HG03575 (cell line): Measurements from ENCODE around the gene LRRC27.
"Not testable (repeated sequence)": the region's sequence is repeated elsewhere in the genome, so short reads cannot be mapped to it uniquely, and the experiment has no call there.

Source experiments
- ATAC-seq: cut with Tn5 transposase; IDR thresholded peaks from one replicate; pipeline ENCODE4 v1.9.1; 2021; ENCODE audit not compliant: unreplicated experiment, insufficient number of reproducible peaks, low FRiP score; ENCODE audit errors: extremely low read depth

The LRRC27 gene

DNA sequence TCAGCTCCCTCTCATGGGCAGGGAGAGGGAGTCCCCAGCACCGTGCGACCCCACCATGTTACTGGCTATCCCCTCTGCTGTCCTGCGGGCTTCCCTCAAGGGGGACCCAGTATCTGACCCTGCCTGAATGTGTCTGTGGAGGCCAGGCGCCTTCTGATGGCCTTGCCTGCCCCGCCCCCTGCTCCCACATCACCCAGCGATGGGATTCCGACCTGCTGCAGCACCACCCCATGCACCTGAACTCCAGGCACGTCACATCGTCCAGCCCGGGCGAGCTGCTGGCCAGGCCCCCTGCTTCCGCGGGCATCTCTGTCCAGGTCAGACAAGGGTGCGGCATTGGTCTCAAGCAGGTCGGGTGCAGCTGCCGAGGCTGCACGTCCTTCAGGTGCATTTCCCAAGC is 19.0 kb downstream of the LRRC27 start:
- ATAC-seq: no peak

DNA sequence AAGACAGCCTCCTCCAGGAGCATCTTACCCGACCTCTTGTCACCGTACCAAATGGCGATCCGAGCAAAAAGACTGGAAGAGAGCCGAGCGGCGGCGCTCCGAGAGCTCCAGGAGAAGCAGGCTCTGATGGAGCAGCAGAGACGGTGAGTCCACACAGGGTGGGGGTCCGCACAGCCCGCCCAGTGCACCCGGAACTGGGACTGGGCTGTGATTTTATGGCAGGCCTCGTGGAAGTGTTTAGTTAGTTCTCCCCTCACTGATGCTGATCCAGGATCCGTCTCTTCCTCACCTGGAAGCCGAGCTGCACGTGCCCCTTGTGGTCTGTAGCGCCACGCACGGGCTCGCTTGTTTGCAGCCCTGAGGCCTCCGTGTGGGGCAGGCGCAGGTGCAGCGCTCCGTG is 19.6 kb downstream of the LRRC27 start:
- no peak for ATAC-seq

DNA sequence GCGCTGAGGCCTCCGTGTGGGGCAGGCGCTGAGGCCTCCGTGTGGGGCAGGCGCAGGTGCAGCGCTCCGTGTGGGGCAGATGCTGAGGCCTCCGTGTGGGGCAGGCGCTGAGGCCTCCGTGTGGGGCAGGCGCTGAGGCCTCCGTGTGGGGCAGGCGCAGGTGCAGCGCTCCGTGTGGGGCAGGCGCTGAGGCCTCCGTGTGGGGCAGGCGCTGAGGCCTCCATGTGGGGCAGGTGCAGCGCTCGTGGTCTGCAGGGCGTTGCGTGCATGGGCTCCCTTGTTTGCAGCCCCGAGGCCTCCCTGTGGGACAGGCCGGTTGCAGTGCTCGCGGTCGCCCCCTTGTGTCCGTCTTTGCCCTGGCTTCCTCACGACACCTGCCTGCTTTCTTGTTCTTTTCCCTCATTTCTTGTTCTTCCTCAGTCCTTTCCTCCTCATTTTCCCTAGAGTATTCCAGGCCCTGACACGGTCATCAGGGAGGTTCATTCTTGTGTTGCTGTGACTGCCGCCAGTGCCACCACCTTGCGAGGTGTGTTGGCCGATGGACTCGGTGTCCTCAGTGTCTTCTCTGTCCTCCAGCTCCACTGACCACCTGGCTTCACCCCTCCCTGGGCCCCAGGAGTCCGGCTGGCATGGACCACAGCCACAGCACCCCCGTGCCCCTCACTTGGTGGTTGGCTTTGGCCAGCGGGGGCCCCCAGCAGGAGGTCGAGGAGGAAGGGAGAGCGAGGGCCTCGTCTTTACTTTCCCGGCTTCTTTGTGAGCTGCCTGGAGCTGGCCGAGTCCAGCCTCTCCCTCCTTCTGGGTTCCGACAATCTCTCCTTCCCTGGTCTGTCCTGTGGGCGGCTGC is 20.7 kb downstream of the LRRC27 start:
- ATAC-seq: not testable (repeated sequence)

DNA sequence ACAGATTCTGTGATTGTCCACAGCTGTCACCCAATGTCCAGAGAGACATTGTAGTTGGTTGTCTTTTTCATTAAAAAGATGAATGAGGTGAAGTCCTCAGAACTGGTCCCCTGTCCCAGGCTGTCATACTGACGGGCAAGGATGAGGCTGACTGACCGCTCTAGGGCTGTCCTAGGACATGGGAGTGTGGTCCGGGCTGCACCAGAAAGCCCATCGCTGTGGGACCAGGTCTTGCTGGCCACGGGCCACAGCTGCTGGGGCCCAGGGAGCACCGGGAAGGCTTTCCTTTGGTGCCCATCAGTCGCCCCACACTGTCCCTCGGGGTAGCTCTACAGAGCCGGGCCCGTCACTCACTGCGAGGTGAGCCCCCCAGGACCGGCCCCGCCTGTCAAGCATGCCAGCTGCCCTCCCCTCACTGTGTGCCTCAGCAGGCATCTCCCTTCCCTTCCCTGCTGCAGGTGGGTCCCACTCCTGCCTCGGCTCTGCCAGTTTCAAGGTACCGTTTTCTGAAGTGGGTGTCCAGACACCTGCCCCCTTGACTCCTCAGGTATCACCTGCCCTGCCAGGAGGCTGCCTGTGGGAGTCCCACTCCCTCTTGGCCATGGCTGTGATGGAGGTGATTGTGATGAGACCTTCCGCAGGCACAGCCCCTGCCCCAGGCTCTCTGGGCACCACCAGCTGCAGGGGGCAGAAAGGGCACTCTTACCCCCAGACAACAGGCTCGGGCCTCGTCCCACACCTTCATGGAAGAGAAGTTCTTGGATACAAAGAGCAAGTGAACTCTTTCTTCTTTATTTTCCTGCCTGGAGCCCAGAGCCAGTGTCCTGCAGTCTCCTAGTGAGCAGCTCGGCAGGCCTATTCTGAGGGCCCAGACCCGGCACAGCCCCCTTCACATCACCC is 21.7 kb downstream of the LRRC27 start:
- ATAC-seq: no peak

DNA sequence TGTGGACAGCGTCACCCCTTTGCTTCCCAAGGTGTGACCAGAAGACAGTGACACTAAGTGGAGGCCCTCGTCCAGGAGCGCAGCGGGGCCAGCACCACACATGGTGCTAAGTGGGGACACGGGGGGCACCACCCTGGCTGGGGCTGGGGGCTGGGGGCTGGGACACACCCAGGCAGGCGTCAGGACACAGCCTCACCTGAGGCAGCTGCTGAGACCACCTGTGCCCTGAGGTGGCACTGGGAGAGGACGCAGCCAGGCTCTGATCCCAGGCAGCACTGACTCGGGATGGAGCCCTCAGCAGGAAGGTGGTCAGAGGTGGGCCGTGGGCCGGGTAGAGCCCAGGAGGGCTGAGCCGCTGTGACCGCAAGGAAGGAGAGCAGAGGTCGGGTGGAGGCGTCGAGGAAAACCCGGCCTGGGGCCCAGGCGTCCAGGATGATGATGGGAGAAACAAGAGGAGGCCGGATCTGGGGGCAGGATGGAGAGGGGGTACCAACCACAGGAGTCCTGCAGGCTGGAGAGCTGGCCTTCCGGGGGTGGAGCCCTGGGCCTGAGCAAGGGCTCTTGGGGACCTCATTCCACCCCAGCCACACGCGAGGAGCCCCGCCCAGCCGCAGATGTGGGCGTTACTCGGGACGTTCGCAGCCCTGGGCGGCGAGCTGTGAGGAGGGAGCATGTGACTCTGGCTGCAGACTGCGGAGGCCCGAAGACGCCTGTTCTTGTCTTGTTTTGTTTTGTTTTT is 22.5 kb downstream of the LRRC27 start:
- ATAC-seq: no peak

DNA sequence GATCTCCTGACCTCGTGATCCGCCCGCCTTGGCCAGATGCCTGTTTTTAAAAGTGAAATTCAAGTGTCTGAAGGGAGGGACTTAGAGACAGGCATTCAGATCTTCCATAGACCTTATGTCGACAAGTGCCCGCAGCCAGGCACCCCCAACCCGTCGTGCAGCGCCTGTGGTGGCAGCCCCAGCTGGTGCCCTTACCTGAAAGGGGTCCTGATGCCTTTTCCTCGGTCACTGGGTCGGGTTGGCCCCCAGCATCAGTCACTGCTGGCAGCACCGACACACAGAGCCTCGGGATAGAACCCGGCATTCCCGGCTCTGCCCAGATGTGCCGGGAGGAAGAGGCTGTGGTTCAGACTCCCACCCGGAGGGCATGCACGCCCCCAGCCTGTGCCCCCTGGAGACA is 23.3 kb downstream of the LRRC27 start:
- no peak for ATAC-seq

DNA sequence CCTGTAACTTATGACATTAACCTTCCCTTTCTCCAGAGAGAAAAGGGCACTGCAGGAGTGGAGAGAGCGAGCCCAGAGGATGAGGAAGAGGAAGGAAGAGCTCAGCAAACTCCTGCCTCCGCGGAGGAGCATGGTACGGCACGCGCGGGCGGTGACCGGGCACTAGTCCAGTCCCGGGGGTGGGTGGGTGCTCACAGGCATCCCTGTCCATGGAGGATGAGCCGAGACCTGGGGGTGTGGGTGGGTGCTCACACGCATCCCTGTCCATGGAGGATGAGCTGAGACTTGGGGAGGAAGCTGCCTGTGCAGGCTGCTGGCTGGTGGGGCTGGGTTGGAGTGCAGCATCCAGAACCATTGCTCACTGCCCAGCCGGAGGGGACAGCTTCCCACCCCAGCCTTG is 23.8 kb downstream of the LRRC27 start:
- no peak for ATAC-seq

DNA sequence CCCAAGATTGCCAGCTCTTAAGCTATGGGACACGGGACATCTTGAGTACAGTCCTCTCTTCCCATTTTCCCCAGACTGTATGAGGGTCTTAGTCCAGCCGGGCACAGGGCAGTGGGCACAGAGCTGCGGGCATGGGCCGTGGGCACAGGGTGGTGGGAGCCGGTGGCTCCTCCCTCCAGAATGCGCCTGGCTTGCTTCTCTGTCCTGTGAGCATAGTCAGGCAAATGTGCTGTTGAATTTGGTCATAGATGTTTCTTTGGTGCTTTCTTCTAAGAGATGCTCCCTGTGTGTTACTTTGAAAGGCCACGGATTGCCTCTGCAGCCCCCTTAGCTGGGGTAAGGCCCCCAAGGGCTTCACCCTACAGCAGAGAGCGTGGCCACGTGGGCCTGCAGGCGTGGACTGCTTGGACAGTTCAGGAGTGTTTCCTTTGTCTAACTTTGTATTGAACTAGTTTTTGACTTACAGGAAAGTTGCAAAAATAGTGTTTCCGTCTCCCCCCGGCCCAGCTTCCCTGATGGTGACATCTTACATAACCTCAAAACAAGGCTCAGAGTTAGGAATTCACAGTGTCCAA is 24.7 kb downstream of the LRRC27 start:
- no peak for ATAC-seq

DNA sequence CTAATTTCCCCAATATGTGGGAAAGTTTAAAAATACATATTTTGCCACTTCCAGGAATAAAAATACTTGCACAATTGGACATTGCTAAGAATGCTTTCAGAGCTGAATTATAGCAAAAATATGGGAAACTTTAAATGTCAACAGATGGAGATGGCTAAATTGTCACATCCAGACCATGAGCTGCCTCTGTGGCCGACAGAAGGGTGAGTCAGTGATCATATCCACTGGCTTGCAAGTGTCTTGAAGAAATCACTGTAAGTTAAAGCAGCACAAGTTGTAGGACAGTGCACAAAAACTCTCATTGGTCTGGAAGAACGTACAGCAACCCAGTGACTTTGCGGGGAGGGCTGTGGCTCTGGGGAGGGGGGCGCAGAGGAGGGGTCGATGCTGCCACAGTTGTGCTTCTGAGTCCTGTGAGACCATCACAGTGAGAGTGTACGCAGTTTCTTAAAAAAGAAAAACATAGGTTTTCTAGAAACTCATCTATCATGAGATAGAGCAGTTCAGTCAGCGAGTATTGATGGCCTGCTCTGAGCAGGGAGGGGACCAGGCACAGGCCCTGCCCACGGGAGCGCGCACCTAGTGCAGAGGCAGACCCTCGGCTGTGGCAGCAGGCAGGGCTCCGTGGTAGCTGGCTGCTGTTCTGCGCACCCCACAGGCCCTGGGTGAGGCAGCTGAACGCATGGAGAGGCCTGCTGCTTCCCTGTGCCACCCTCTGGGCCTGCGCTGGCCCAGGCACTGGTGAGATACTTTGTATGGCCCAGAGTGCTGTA is 25.5 kb downstream of the LRRC27 start:
- ATAC-seq: no peak

DNA sequence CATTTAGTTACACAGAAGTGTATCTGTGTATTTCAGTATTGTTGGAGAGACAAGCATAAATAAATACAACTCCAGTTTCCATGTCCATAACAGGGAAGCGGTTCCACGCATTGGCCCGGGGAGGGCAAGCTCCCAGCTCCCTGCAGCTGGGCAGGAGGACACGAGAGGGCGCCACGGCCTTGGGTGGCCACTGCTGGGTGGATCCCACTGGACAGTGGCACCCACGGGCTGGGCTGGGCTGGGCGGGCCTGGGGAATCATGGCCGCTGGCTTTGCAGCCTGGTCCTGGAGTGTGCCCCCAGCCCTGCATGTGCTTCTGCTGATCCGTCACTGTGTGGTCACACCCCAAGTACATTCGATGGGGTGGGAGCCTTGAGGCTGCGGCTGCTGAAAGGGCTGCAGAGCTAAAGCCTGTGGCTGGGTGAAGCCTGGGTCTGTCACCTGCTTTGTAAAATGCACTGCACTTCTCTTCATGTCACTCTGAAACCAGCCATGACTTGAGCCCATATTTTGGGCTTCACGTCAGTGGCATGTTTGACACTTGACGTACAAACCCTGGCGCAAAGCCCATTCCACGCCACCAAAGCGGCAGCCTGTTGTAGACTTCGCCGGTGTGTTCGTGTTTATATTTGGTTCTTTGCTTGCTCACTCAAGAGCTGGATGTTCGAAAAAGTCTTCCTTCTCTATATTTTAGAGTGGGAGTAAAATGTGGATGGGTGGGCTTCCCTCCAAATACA is 27.5 kb downstream of the LRRC27 start:
- no peak for ATAC-seq

DNA sequence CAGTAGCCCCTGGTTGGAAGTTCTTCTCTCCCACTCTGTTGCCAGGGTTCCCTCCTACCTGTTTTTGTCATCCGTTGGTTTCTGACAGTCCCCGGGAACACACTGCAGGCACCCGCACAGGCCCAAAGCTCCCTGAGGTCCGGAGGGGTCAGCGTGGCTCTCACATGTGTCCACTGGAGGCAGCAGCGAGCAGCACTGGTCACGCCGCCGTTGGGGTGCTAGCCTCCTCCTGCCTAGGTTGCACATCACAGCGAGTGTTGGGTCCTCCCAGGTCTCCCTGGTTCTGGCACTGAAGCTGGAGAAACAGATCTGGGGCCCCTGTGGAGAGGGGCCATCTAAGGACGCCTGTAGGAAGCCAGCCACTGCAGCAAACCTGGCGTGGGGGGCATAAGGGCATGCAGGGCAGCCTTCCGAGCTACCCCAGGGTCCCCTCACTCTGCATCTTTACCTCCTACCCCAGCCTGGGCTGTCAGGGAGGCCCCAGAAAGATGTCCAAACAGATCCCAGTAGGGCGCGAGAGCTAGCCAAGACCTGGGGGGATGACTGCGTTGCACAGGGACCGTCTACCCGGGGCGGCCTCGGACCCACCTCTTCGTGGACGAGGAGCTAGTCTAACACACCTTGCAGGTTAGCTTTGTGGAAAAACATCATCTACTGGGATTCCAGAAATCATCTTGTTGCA is 28.9 kb downstream of the LRRC27 start:
- no peak for ATAC-seq

DNA sequence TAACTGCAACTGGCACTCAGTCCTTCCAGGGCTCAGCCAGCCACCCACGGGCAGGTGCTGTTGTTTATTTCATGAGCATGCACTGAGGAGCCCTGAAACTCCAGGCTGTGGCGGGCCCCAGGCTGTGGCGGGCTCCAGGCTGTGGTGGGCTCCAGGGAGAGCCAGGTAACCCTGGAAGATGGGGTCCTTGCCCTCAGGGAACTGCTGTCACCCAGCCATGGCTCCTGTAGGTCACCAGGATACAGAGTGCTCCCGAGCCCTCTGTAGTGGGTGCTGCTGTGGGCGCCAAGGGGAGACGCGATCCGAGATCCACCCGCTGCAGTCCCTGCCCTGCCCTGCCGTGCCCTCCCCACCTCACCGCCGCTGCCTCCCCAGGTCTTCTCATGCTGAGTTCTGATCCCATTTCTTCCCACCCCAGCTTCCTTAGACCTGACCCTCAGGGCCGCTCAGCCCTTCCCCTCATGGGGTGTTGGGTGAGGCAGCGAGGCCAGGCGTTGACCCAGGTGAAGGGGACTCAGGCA is 29.6 kb downstream of the LRRC27 start:
- no peak for ATAC-seq

DNA sequence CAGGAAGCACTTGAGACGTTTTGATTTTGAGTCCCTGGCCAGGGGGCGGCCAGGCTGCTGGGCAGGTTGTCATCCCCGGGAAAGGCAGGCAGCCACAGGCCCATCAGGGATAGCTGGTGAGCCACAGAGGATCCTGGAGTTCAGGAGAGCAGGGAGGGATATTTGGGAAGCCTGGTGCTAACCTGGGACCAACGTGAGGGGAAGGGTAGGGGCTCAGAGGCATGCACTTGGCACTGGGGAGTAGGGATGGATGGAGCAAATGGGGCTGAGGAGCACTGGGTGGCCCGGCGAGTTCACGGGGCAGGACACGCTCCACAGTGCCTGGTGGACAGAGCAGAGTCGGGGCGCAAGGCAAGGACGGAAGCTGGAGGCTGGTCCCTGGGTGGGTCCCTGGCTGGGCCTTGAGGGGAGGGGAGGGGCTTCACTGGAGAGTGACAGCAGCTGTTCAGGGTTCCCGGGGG is 30.2 kb downstream of the LRRC27 start:
- ATAC-seq: no peak

DNA sequence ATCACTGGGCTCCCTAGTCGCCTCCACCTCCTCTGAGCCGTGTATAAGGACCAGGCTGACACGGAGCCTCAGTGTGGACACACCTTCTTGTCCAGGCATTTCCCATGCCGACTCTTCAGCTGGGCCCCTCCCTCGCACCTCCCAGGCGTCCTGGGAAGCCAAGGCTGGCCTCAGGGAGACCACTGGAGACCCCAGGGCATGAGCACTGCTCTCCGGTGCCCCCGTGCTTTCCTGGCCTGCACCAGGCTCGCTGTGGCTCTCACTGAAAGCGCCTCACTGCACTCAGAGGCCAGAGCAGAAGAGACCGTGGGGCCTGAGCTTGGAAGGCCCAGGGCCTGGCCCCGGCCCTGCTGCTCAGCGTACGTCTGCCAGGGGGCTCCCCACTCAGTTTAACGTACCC is 31.4 kb downstream of the LRRC27 start:
- ATAC-seq: no peak

DNA sequence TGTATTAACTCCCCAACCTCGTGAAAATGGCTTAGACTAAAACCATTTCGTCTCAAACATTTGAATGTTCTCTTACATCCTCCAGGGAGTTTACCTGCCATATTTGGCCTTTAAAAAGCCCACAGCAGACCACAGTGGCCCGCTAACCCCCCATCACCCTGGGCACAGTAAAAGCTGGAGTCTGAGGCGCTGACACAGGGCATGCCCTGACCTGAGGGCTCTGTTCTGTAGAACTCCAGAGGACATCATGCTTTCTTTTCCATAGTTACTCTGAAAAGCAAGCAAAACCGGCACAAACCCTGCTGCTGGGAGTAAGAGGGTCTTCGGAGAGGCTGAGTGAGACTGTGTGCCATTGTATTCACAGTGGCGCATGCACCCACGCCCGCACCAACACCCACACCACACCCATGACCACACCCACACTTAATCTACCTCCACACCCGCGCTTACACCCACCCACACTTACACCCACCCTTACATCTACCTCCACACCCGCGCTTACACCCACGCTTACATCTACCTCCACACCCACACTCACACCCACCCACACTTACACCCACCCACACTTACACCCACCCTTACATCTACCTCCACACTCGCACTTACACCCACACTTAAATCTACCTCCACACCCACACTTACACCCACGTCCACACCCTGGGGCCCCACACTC is 32.1 kb downstream of the LRRC27 start:
- ATAC-seq: no peak

DNA sequence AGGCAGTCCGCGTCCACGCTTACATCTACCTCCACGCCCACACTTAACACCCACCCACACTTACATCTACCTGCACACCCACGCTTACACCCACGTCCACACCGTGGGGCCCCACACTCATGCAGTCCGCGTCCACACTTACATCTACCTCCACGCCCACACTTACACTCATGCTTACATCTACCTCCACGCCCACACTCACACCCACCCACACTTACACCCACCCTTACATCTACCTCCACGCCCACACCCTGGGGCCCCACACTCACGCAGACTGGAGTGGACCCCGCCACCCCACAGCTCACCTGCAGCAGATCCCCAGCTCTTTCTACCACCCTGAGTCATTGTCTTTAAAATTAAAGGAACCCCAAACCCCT is 32.6 kb downstream of the LRRC27 start:
- no peak for ATAC-seq

DNA sequence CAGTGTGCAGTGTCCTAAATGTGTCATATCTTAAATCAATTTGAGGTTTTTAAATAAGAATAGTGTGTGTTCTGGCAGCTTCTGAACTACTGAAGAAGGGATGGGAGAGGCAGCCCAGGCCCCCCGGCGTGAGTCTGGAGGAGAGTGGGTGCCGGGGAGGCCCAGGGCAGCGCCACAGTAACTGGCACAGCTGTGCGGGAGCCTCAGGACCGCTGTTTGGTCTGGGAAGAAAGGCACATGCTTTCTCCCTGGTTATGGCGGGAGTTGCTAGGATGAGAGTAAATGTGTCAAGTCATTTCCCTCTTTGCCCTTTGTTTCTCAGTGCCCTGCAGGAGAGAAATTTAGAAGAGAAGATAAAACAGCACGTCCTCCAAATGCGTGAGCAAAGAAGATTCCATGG is 33.1 kb downstream of the LRRC27 start:
- ATAC-seq: no peak
